ELF-1 (cell line): Measurements from ENCODE around the gene STXBP1.
"Not testable (repeated sequence)": the region's sequence is repeated elsewhere in the genome, so short reads cannot be mapped to it uniquely, and the experiment has no call there.

Source experiments
- DNase-seq: peaks from one replicate; pipeline ENCODE4 v3.0.0-alpha.2; 2016; ENCODE audit warnings: low read depth, low spot score

STXBP1 gene

DNA sequence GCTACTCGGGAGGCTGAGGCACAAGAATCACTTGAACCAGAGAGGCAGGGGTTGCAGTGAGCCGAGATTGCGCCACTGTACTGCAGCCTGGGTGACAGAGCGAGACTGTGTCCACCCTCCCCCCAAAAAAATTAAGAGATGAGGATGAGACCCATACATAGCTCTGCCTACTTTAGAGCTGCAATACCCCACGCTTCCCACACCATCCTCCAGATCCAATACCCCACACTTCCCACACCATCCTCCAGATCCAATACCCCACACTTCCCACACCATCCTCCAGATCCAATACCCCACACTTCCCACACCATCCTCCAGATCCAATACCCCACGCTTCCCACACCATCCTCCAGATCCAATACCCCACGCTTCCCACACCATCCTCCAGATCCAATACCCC lies 34.9 kb upstream of the STXBP1 start:
- DNase-seq = not testable (repeated sequence)

DNA sequence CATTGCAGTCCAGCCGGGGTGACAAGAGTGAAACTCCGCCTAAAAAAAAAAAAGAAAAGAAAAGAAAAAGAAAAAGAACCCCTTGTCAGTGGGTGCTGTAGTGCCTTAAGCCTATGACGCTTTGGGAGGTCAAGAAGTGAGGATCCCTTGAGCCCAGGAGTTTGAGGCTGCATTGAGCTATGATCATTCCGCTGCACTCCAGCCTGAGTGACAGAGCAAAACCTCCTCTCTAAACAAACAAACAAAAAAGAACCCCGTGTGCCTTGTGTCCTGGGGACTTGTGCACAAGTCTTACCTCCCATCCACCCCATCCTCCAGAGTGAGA lies 33.5 kb upstream of the STXBP1 start:
- no peak for DNase-seq

DNA sequence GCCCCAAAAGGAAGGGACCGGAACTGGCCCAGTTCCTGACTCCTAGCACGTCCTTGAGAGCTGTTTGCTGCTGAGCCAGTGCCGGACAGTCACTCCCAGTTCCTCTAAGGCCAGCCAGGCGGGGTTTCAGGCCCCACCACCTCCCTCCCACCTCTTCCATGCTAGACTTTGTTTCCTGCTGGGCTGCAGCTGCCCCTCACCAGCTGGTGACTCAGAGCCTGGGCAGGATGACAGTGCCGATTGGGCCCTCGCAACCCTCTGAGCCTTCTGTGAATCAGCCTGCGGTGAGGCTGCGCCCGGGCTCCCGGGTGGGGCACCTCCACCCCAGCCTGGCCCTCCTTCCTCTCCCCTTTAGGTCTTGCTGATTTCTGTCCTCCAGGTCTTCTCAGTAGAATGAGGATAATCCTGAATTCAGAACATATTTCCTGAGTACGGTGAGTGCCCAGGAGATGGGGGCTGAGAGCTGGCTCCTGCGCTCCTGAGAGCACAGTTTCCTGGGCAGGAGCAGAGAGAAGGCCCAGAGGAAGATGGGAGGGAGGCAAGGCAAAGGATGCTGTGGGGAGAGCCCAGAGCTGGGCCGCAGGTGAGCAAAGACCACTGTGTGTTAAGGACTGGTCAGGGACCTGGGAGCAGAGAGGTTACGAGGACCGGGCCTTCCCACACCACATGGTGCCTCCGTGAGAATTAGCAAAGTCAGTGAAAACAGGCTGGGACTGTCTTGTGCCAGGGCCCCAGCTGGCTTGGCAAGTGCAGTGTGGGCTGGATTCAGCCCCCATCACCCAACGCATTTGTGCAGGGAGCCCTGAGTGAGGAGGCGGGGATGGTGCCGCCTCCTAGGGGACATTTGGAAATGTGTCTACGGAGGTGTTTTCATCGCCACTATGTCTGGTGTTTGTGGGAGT lies 32.9 kb upstream of the STXBP1 start:
- DNase-seq = peak; percentile 81

DNA sequence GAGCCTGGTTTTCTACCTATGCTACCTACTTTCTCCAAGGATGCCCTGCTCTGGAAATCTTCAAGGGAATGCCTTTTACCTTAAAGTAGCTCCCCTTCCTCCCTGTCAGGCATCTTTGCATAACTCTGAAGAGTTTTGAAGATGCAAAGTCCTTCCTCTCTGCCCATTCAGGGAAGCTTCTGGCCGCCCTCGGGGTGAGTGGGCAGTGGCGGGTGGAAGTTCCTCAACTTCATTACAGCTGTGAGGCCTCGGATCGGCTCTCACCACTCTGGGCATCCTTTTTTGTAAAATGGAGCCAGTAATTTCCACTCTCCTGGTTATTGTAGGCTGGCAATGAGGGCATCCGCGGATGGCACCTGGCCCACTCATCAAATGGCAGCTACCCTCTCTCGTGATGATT lies 31.7 kb upstream of the STXBP1 start:
- no peak for DNase-seq

DNA sequence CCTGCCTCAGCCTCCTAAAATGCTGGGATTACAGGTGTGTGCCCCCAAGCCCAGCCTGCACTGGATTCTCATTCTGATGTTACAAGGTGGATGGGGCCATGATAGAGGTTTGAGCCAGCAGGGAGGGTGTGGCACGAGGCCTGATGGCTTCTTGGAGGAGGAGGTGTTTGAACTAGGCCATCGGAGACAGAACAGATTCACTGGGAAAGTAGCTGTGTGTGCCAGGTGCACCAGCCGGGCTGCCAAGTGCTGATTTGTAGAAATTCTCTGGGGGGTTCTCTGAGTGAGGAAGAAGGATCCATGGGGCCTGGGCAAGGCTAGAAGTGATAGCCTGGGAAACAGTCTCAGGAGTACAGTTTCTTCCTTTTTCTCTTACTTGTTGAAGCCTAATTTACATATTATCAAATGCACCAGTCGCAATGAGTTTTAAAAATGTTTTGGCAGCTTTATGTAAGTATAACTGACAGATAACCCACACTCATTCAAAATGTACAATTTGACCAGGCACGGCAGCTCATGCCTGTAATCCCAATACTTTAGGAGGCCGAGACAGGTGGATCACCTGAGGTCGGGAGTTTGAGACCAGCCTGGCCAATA lies 31.1 kb upstream of the STXBP1 start:
- no peak for DNase-seq

DNA sequence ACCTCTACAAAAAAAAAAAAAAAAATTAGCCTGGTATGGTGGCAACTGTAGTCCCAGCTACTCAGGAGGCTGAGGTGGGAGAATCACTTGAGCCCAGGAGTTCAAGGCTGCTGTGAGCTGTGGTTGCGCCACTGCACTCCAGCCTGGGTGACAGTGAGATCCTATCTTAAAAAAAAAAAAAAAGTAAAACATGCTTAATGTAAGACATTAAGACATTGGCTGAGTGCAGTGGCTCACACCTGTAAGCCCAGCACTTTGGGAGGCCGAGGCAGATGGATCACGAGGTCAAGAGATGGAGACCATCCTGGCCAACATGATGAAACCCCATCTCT lies 27.6 kb upstream of the STXBP1 start:
- DNase-seq = not testable (repeated sequence)

DNA sequence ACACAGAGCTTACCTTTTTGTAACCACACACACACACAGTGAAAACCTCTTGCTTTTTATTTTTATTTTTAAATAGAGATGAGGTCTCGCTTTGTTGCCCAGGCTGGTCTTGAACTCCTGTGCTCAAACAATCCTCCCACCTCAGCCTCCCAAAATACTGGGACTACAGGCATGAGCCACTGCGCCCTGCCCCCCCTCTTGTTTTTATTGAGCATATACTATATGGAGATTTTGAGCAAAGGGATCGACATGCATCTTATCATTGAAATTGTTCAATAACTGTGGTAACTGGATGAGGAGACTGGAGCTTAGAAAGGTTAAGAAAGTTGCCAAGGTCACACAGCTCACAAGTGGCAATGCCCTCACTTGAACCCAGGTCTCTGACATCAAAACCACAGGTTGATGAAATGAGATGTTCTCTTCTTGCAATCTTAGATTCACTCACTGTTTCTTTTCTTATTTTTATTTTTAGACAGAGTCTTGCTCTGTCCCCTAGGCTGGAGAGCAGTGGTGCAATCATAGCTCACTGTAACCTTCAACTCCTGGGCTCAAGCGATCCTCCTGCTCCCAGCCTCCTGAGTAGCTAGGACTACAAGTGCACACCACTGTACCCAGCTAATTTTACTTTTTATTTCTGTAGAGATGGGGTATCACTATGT lies 26.8 kb upstream of the STXBP1 start:
- DNase-seq = no peak

DNA sequence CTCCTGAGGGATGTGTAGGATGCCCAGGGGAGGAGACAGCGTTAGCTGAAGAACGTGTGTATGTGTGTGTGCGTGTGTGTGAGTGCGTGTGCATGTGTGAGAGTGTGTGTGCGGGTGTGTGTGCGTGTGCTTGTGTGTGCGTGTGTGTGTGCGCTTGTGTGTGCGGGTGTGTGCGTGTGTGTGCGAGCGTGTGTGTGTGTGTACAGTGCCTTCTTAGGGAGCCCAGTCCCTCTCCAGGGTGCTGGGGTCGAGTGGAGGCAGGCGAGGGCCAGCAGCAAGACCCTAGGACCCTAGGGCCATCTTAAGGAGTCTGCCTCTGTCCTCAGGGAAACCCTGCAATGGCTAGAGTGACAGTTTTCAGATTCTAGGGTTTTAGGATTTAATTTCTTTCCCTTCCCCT lies 26.0 kb upstream of the STXBP1 start:
- no peak for DNase-seq

DNA sequence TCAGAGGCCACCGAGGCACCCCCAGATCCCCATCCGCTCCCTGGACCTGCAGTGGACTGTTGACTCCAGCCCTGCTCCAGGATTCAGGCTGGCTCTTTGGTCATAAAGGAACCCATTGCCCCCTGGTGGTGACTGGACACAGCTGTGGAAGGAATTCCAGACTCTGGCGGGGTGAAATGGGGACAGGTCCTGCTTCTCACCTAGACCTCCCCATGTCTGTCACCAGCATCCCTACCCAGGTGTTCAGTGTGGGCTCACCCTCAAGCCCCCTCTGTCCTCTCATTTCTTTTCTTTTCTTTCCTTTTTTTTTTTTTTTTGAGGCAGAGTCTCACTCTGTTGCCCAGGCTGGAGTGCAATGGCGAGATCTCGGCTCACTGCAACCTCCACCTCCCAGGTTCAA lies 25.5 kb upstream of the STXBP1 start:
- peak; percentile 83 for DNase-seq

DNA sequence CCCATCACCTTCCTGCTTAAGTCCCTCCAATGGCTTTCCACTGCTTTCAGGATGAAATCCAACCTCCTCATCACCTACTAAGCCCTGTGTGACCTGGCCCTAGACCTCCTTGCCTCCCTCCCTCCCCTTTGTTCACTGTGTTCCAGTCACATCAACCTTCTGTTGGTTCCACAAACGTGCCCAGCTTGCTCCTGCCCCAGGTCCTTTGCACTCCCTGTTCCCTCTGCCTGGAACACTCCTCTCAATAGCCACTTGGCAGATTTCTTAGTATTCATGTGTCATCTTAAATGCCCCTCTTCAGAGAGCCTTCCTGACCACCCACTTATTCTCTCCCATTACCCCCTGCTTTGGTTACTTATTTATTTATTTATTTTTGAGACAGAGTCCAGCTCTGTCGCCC lies 24.1 kb upstream of the STXBP1 start:
- no peak for DNase-seq

DNA sequence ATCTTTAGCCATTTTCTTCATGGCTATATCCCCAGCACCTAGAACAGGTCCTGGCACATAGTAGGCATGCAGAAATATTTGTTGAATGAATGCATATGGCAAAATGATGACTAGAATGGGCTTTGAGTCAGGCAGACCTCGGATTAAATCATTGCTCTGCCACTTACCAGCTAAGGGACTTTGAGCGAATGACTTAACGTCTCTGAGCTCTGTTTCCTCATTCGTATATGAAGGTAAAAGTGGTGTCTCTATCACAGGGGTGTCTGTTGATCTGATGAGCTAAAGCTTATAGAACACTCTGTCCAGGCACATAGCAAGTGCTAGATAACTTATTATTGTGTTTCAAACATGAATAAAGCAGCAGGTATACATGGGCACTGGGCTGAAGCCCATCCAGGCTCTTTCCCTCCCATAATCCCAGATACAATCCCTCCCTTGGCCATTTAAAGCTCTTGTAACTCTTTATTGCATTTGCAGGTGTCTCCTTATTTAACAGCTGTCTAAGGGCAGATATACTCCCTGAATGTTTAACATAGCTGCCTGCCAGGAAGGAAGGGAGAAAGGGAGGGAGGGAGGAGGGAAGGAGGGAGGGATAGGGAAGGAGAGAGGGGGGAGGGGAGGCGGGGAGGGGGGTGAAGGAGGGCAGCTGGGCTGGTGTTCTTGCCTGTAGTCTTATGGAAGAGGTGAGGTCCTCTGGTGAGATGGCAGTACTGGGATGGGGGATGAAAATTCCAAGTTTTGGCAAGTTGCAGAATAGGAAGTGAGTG lies 23.2 kb upstream of the STXBP1 start:
- DNase-seq = no peak

DNA sequence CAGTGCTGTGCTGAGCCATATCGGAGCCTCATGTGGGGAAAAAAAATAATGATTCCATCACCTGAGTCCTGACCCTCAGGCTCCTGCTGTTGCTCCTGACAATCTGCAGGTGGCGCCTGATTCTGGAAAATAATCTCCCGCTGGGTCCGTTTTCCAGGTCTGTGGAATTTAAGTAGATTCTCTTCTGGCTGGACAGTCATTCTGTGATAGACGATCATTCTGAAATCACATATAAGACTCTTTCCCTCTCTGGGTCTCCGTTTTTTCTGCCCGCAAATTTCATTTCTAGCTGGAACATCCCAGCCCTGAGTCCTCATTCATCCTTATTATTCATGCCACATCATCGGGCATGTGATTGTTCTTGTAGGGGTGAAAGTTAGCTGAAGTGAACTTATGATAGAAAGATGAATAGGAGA lies 22.1 kb upstream of the STXBP1 start:
- peak; percentile 64 for DNase-seq

DNA sequence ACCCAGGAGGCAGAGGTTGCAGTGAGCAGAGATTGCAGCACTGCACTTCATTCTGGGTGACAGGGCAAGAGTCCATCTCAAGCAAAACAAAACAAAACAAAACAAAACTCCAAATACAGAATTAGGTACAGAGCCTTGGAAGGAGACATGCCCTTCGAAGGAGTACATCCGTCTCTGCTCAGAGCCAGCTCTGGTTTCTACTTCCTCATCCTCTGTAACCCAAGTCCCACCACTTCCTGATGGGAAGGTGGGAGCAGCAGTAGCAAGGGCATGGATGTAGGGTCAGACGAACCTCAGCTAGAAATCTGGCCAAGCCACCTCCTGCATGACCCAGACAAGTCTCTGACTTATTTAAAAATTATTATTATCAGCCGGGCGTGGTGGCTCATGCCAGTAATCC lies 16.5 kb upstream of the STXBP1 start:
- DNase-seq = no peak

DNA sequence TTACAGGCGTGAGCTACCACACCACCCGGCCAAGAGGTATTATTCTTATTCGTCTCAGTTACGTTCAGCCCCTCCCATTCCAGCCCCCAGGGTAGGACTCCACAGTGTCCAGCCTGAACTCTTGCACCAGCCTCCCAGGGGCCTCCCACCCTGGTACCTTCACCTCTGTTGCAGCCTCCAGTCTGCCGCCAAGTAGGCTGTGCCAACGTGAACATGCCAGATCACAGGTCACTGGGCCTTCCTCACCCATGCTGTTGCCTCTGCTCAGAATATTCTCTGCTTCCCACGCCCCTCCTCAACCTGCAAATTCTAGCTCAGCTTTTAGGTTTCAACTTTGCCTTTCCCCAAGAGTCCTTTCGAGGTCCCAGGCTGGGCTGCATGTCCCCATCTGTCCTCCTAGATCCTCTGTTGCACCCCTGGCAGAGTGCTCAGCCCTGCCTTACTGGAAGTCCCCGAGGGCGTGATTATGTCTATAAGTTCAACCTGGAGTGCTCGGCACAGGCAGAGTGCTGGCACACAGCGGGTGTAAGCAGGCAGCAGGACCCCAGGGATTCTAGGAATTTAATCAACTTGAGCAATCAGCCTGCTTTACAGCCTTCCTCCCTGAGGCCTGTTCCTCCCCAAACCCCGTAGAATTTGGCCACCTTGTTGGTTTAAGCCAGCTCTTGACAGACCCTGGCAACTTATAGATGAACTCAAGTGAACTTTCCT lies 13.1 kb upstream of the STXBP1 start:
- DNase-seq = peak; percentile 92

DNA sequence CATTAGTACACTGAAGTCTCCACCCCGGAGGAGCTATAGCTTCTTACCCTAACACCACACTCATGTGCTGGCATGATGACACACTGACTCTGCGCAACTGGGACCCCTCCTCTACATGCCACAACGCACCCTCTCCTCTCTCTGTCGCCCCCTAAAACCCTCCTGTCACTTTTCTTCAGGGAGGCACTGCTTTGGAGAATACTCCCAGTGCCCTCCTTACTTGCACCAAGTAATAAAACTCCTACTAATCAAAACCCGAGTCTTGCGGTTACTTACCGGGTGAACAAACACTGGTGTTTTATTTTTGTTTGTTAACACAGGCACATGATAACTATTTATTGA lies 12.6 kb upstream of the STXBP1 start:
- no peak for DNase-seq

DNA sequence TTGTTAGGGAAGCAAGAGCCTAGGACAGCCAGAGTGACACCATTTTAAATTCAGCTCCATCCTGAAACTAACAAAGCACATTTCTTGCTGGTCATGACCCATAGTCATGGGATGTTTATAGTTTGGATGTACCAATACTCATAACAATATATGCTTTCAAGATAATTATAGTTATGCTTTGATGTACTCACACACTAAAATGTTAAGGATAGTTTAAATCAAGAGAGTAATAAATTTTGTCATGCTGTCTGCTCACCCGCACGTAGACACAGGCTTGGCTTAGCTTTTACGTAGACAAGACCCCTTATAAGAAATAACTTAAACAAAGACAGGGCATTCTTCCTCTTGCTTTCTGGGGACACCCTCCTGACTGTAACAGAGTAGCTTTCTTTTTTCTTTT lies 8.9 kb upstream of the STXBP1 start:
- DNase-seq = no peak

DNA sequence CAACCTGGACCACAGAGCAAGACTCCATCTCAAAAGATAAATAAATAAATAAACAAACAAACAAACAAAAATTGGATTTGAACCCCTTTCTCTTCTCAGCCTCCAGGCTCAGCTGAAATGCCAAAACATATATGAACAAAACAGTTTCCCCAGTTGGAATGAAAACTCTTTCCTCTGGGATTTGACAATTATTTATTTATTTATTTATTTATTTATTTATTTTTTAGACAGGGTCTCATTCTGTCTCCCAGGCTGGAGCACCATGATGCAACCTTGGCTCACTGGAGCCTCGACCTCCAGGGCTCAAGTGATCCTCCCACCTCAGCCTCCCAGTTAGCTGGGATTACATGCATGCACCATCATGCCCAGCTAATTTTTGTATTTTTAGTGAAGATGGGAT lies 6.0 kb upstream of the STXBP1 start:
- no peak for DNase-seq

DNA sequence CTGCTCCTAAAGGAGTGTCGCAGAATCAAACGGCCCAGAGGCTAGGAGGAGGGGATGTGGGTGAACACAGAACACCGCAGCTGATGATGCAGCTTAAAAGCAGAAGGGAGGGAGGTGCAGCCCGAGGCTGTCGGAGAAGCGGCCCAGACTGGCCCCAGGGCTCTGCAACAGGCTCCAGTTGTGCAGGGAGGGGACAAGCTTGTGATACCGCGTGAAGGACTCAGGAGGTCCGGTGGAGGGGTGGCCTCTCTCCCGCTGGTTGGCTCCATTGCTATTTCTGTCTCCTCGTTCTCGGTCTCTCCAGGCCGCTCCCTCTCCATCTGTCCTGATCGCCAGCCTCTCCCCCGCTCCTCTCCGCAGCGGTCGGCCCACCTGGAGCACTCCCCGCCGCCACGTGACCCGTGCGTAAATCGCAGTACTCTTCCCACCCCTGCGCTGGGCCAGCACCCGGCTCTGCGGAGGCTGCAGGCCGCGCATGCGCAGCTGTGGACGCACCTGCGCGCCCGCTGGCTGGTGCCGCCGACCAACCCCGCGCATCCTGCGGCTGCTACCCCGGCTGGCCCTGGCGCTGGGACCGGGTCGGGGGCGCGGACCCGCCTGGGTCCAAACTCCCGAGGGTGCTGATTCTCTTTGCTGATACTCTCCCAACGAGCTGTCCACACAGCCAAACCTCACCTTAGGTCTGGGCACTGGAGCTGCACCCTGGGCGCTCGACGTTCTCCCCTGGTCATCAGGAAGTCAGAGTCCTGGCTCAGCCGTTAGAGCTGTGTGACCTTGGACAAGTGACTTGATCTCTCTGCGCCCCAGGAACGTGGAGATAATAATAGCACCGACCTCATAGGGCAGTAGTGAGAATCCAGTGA lies 3.7 kb upstream of the STXBP1 start:
- DNase-seq = peak; percentile 93

DNA sequence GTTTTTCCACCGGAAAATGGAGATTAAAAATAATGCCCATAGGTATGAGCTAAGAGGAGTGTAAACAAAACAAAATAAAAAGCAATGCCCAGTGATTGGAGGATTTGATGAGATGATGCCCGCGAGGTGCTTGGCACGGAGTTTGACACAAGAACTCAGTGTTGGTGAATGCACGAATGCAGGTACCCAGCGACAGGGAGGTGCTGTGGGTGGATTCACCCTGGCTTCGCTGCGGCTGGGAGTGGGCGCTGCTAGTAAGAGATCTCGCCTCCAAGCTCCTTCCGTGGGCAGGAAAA lies 526 bp upstream of the STXBP1 start:
- no peak for DNase-seq

DNA sequence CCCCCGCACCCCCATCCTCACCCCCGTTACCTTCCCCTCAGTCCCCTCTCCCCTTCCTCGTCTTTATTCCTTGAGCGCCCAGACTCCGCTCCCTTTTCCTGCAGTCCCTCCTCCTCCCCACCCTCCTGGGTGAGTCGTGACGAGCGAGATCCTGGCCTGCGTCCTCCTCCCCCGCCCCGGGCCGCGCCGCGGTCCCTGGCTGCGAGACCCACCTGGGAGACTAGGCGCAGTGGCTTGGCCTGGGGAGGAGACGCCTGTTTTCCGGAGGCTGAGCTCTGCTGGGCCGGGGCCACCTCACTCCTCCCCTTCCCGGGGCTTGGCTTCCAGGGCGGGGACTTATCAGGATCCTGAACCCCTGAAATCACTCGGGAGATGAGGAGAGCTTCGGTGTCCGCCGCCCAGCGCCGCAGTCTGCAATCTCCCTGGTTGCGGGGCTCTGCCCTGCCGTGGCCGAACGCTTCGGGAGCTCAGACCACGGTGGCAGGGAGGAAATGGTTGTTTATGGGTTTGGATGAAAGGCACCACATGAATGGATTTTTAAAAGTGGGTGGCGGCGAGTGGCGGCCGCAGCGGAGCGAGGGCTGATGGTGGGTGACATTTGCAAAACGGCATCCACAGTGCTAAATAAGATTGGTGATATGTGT lies 984 bp downstream of the STXBP1 start:
- no peak for DNase-seq

DNA sequence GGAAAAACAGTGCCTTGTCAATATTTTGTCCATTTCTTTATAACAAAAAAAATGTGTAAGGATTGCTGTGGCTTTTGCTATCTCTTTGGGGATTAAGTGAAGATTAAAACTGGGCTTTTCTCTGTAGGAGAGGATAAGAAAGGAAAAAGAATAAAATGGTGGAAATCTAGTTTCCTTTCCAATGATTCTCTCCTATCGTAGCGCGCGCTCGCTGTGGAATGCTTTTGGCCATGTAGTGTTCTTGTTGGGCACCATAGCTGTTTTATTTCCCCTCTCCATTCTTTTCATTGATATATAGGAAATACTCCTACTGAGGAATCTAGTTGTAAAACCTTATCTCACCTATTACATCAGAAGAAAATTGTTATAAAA lies 1.5 kb downstream of the STXBP1 start:
- no peak for DNase-seq
